GM06990 (cell line): ENCODE measurements around the gene CAND2.
A peak's percentile ranks its signal among the peaks of the same experiment; 100 is the strongest.
"Not testable (repeated sequence)": the region's sequence is repeated elsewhere in the genome, so short reads cannot be mapped to it uniquely, and the experiment has no call there.

ENCODE experiments used
- DNase-seq: peaks from one replicate; pipeline ENCODE4 v3.0.0-alpha.2; 2011; ENCODE audit not compliant: insufficient read length; ENCODE audit errors: extremely low read depth
- H3K27me3 ChIP-seq: replicated peaks from 2 replicates; pipeline ENCODE4 v1.6.0; 2011; ENCODE audit warnings: low read length; ENCODE audit not compliant: control insufficient read depth, insufficient read depth
- H3K36me3 ChIP-seq: 2 replicates; pipeline ENCODE4 v1.5.1; 2011; ENCODE audit warnings: low read length; ENCODE audit not compliant: control insufficient read depth, insufficient read depth
- H3K4me3 ChIP-seq: replicated peaks from 2 replicates; pipeline ENCODE4 v1.5.1; 2011; ENCODE audit warnings: low read depth, mild to moderate bottlenecking, control low read depth, low read length
- TF ChIP-seq, protein P1 (sequence below): IDR thresholded peaks from 2 replicates; pipeline ENCODE4 v1.5.1; 2011; ENCODE audit warnings: low read length, control low read depth, mild to moderate bottlenecking, inconsistent platforms; ENCODE audit not compliant: insufficient read depth, poor library complexity, severe bottlenecking

CAND2 gene

DNA sequence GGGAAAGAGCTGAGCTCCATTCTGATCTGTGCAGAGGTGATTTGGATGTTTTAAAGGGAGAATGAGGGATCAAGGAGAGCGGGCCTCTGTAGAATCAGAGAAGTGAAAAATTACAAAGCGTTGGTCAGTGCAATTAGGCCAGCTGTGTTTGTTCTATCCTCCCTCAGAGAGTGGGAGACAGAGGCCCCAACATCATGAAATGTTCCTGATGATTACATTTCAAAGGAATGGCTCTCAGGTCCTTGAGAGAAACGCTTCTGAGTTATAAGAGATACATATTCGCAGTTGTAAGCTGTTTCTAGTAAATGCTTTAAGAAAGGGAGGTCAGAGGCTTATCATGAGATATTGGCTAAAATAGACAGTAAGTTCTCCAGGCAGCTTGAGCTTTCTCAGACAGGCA lies 15.7 kb upstream of the CAND2 start:
- TF ChIP-seq, protein P1, sequence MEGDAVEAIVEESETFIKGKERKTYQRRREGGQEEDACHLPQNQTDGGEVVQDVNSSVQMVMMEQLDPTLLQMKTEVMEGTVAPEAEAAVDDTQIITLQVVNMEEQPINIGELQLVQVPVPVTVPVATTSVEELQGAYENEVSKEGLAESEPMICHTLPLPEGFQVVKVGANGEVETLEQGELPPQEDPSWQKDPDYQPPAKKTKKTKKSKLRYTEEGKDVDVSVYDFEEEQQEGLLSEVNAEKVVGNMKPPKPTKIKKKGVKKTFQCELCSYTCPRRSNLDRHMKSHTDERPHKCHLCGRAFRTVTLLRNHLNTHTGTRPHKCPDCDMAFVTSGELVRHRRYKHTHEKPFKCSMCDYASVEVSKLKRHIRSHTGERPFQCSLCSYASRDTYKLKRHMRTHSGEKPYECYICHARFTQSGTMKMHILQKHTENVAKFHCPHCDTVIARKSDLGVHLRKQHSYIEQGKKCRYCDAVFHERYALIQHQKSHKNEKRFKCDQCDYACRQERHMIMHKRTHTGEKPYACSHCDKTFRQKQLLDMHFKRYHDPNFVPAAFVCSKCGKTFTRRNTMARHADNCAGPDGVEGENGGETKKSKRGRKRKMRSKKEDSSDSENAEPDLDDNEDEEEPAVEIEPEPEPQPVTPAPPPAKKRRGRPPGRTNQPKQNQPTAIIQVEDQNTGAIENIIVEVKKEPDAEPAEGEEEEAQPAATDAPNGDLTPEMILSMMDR, result no peak
- H3K4me3 ChIP-seq, result no peak overlapping the region
- DNase-seq, result no peak
- H3K27me3 ChIP-seq, result no peaks in the 10 kb centered on the region
- no peaks in the 10 kb centered on the region for H3K36me3 ChIP-seq

DNA sequence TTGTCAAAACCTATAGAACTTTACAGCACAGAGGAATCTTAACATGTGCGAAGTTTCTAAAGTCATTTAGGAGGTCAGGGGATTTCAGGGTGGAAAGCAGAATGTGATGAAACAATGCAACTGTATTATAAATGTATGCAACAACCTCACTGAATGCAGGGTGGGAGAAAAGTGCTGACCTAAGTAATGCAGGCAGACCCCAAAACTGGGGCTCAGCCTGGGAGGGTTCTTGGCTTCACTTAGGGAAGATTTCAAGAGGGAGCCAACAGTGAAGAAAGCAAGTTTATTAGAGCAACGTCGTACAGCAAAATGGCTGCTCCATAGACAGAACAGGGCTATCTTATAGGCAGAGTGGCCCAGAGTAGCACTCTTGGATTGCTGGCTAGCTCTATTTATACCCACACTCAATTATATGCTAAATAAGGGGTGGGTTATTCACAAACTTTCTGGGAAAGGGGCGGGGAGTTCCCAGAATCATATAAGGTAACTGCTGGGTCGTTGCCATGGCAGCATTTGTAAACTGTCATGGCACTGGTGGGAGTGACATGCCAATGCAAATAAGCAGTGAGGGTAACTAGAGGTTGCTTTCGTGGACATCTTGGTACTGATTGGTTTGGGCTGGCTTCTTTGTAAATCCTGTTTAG lies 14.2 kb upstream of the CAND2 start:
- TF ChIP-seq, protein P1, result no peak
- no peak for DNase-seq
- H3K4me3 ChIP-seq, result no peak overlapping the region

DNA sequence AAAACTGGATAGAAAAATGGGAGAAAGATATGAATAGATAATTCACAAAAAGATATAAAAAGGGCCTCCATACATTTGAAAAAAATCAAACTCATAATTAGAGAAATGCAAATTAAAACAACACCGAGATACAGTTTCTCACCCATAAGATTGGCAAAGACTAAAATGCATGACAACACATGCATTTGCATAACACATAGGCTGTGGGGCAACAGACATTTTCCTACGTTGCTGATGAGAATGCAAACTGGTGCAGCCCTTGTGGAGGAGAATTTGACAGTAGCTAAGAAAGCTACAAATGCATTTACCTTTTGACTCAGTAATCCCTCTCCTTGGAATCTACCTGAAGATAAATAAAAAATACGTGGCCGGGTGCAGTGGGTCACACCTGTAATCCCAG lies 11.4 kb upstream of the CAND2 start:
- TF ChIP-seq, protein P1, result no peak
- H3K4me3 ChIP-seq, result no peak overlapping the region
- no peaks in the 10 kb centered on the region for H3K27me3 ChIP-seq
- DNase-seq, result no peak
- H3K36me3 ChIP-seq, result no peaks in the 10 kb centered on the region

More for the DNA sequence above, 14.2 kb upstream of the CAND2 start:
- H3K36me3 ChIP-seq, result no peaks in the 10 kb centered on the region
- no peaks in the 10 kb centered on the region for H3K27me3 ChIP-seq

DNA sequence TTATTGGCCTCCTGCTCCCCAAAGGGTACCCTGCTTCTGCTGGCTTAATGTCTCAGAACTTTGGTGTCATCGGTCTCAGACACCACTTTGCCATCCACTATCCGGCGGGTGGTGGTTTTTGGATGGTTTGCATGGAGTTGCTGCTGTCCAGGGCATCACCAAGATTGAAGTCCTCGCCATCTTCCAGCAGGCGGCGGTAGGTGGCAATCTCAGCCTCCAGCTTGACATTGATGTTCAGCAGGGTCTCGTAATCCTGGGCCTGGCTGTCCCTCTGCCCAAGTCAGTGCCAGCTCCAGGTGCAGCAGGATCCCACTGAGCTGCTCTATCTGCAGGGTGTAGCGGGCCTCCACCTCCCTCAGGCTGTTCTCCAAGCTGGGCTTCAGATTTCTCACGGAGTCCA lies 9.1 kb upstream of the CAND2 start:
- H3K4me3 ChIP-seq, DNase-seq, H3K27me3 ChIP-seq, H3K36me3 ChIP-seq: not testable (repeated sequence)
- TF ChIP-seq, protein P1, result peak; percentile 57

DNA sequence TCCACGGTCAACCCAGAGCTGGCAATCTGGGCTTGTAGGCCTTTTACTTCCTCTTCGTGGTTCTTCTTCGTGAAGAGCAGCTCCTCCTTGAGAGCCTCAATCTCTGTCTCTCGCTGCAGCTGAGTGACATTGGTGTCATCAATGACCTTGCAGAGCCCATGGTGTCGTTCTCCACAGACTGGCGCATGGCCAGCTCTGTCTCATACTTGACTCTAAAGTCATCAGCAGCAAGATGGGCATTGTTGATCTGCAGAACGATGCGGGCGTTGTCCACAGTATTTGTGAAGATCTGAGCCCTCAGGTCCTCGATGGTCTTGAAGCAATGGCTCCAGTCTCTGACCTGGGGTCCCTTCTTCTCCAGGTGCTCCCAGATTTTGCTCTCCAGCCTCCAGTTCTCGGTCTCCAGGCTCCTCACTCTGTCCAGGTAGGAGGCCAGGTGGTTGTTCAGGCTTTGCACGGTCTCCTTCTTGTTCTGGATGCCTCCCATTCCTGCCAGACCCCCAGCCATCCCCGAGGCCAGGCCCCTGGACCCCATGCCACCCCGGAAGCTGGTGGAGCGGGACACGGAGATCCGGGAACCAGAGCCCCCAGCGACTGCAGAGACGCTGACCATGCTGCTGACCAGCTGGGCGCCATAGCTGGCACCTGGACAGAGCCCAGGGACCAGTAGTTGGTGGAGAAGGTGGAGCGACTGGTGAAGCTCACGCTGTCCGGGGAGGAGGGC lies 8.4 kb upstream of the CAND2 start:
- not testable (repeated sequence) for H3K4me3 ChIP-seq, DNase-seq, H3K36me3 ChIP-seq, H3K27me3 ChIP-seq

DNA sequence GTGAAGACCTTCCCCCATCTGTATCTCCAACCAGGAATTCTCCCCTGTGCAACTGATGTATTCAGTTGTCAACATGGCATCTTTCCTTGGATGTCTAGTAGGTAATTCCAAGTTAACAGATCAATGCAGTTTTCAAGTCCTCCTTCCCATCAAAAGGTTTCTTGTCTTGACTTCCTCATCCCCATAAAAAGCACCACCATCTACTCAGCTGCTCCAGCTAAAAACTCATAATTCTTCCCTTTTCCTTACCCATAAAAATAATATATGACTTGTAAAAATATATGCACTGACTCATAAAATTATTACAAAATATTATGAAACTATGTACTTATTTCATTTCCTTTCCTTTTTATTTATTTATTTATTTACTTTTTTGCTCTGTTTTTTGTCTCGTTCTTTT lies 5.0 kb upstream of the CAND2 start:
- Histone ChIP-seq H3K27me3 (peaks cover 2% of the 10 kb centered on the region), H3K4me3 (no peak overlapping the region), H3K36me3 (no peaks in the 10 kb centered on the region)
- TF ChIP-seq, protein P1, result no peak
- DNase-seq, result no peak
